Uterus (tissue), 2 donors: ENCODE measurements around the gene C15orf61.

Experiments
- CTCF ChIP-seq, 4 experiments: fragments of 200-600 bp in 2 of 4; fragments of 450-650 bp in 2 of 4; sonication (generic) in 2 of 4; IDR thresholded peaks; one replicate each; pipeline ENCODE4 v1.5.1; 2016 to 2019; ENCODE audit warnings: antibody characterized with exemption in 4 of 4, mild to moderate bottlenecking in 2 of 4, moderate library complexity in 1 of 4
- POLR2A ChIP-seq, 2 donors: fragments of 450-650 bp; IDR thresholded peaks; one replicate each; pipeline ENCODE4 v1.6.1; 2016; ENCODE audit warnings: antibody characterized with exemption in 2 of 2, mild to moderate bottlenecking in 1 of 2, moderate library complexity in 1 of 2

- no peak for TF ChIP-seq CTCF (IDR thresholded peaks at IDR 0.05)
- TF ChIP-seq POLR2A (IDR thresholded peaks at IDR 0.05): no peak
Observed at GRCh38 chr15:67564968-67565345, 44.0 kb downstream of the C15orf61 start.
